ENCODE measurements around the gene MED29. TPM values are rescaled to one million over a fixed set of nuclear protein-coding genes. Genes with fewer than 3 reads are reported as not detected.

MED29 gene
- total RNA-seq, 1 donor from 2014 or later, result 37.3 TPM

DNA sequence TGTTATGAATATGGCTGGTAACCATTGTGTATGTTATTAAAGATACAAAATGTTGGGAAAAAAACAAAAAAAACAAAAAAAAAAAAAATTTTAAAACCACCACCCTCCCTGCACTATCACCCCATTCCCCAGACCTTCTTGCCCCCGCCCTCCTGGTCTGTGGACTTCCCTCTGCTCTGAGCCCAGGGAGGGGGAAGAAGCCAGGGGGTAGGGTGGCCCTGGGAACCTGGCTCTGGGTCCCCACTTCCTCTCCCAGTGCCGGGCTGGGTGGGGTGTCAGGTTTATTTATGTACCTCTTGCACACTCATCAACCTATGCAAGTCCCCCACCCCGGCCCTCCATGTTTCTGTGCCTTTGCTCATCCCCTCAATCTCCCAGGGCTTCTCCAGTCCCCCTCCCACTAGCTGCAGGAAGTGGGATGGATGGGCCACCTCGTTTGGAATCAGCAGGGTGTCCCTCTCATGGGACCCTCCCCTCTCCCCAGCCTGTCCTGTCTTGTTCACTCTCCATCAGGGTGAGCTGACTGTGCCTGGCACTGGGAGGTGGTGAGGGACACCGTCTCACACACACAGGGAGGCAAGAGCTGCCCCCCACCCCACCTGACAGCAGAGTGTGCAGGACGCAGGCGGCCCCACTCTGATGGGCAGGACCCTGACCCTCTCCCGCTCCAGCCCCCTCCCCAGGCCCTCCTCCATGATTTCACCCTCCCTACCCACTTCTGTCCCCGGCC, 6.2 kb upstream of the MED29 start:
- Mint-ChIP-seq H3K27ac (ENCODE audit: unreplicated experiment) (no peak overlapping the region), H3K27me3 (ENCODE audit: low read depth) (no peaks in the 10 kb centered on the region), H3K36me3 (ENCODE audit: low read depth) (peaks cover 22% of the 10 kb centered on the region), H3K4me3 (no peak overlapping the region), H3K9me3 (no peaks in the 10 kb centered on the region), H3K4me1 (peaks cover 2% of the 10 kb centered on the region)
- no peak for DNase-seq (ENCODE audit: low read depth, low spot score)
- TF ChIP-seq, protein P1, sequence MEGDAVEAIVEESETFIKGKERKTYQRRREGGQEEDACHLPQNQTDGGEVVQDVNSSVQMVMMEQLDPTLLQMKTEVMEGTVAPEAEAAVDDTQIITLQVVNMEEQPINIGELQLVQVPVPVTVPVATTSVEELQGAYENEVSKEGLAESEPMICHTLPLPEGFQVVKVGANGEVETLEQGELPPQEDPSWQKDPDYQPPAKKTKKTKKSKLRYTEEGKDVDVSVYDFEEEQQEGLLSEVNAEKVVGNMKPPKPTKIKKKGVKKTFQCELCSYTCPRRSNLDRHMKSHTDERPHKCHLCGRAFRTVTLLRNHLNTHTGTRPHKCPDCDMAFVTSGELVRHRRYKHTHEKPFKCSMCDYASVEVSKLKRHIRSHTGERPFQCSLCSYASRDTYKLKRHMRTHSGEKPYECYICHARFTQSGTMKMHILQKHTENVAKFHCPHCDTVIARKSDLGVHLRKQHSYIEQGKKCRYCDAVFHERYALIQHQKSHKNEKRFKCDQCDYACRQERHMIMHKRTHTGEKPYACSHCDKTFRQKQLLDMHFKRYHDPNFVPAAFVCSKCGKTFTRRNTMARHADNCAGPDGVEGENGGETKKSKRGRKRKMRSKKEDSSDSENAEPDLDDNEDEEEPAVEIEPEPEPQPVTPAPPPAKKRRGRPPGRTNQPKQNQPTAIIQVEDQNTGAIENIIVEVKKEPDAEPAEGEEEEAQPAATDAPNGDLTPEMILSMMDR (conservative IDR thresholded peaks at IDR 0.05), result no peak

DNA sequence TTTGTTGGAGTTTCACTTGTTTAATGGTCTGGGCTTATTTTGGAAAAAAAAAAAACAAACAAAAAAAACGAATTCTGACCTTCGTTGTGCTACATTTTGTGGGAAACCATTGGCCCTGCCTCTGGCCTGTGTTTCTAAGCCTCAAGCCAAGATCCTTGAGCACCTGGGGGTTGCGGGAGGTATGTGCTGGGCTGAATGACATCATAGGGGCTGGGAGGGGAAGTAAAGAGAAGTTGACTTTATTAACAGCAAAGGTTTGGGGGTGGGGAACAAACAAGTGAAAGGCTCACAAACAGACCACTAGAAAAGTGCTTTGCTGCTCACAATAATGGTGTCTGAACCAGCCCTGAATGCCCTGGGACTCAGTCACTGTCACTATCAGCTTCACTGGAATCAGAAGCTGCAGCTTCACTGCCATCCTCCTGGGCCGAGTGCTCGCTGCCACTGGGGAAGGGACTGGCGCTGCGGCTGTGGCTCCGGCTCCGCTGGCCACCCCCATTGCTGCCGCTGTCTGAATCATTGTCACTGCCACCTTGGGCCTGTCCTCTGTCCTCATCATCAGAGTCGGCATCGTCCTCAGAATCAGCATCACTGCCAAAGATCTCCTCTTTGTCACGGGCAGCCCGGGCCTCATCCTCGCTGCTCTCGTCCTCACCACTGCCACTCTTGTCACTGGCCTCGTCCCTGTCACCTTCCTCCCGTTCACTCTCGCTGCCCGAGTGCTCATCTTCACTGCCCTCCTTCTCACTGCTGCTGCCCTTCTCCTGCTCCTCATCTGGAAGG, 5.4 kb upstream of the MED29 start:
- peaks cover 7% of the 10 kb centered on the region for H3K4me1 Mint-ChIP-seq
- peak overlapping the region; percentile 49 for H3K4me3 Mint-ChIP-seq
- H3K9me3 Mint-ChIP-seq, result no peaks in the 10 kb centered on the region
- TF ChIP-seq, protein P1 (conservative IDR thresholded peaks at IDR 0.05), result no peak
- H3K27me3 Mint-ChIP-seq (ENCODE audit: low read depth), result no peaks in the 10 kb centered on the region
- DNase-seq (ENCODE audit: low read depth, low spot score), result no peak
- H3K36me3 Mint-ChIP-seq (ENCODE audit: low read depth), result peaks cover 22% of the 10 kb centered on the region
- peak overlapping the region; percentile 13 for H3K27ac Mint-ChIP-seq (ENCODE audit: unreplicated experiment)

DNA sequence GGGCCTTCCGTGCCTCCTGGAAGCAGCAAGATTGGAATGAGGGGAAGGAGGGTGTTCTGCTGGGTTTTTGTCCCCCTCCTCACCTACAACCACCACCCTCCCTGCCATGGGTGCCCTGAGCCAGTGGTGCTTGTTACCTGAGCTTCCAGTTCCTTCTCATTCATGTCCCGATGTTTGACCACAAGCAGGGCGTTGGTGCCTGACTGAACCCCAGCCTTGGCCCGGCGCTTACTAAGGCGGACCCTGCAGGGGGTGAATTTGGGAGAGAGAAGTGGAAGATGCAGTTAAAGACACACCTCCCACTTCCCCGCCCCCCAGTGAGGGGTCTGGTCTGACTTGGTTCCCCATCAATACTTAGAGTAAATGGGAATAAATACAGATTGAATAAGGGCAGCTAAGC, 4.6 kb upstream of the MED29 start:
- DNase-seq (ENCODE audit: low read depth, low spot score), result no peak
- Mint-ChIP-seq H3K4me3 (peak overlapping the region; percentile 92), H3K9me3 (no peaks in the 10 kb centered on the region), H3K4me1 (peaks cover 14% of the 10 kb centered on the region), H3K27me3 (ENCODE audit: low read depth) (peaks cover 3% of the 10 kb centered on the region), H3K36me3 (ENCODE audit: low read depth) (peaks cover 17% of the 10 kb centered on the region), H3K27ac (ENCODE audit: unreplicated experiment) (peak overlapping the region; percentile 70)
- TF ChIP-seq, protein P1 (conservative IDR thresholded peaks at IDR 0.05), result no peak

GRCh38 chr19:39388657-39389056, 2.5 kb upstream of the MED29 start:
- no peak for DNase-seq (ENCODE audit: low read depth, low spot score)
- H3K4me3 Mint-ChIP-seq, result peak overlapping the region; percentile 92
- H3K27me3 Mint-ChIP-seq (ENCODE audit: low read depth), result peaks cover 3% of the 10 kb centered on the region
- no peak overlapping the region for H3K27ac Mint-ChIP-seq (ENCODE audit: unreplicated experiment)
- peaks cover 17% of the 10 kb centered on the region for H3K36me3 Mint-ChIP-seq (ENCODE audit: low read depth)
- H3K9me3 Mint-ChIP-seq, result no peaks in the 10 kb centered on the region
- H3K4me1 Mint-ChIP-seq, result peaks cover 21% of the 10 kb centered on the region
- TF ChIP-seq, protein P1 (conservative IDR thresholded peaks at IDR 0.05), result no peak

GRCh38 chr19:39389631-39390414, 1.4 kb upstream of the MED29 start:
- peaks cover 3% of the 10 kb centered on the region for H3K27me3 Mint-ChIP-seq (ENCODE audit: low read depth)
- peaks cover 21% of the 10 kb centered on the region for H3K4me1 Mint-ChIP-seq
- peak overlapping the region; percentile 92 for H3K4me3 Mint-ChIP-seq
- TF ChIP-seq, protein P1 (conservative IDR thresholded peaks at IDR 0.05), result no peak
- H3K36me3 Mint-ChIP-seq (ENCODE audit: low read depth), result peaks cover 17% of the 10 kb centered on the region
- H3K27ac Mint-ChIP-seq (ENCODE audit: unreplicated experiment), result peak overlapping the region; percentile 100
- H3K9me3 Mint-ChIP-seq, result no peaks in the 10 kb centered on the region
- DNase-seq (ENCODE audit: low read depth, low spot score), result no peak

Measured in neural crest cell (in vitro differentiated cells).